ENCODE data around the gene ZBTB6.
"Not testable (repeated sequence)": the region's sequence is repeated elsewhere in the genome, so short reads cannot be mapped to it uniquely, and the experiment has no call there.

ZBTB6 gene

DNA sequence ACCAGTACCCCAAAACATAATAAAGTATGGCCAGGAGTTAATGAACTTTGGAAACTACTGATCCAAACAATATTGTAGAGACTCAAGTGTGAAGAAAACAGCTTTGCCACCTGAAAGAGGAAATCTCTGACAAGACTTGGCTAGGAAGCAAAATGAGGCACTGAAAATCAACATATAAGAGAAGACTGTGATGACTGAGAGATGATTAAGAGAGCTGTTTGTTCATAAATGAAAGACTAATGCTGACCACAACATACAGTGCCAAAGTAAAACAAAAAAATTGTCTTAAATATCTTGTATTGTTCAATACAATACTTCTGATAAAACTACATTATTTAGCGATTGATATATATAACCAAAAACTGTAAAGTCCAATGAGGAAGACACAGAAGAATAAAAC is 15.2 kb downstream of the ZBTB6 start:
- no peak overlapping the region for H3K4me3 ChIP-seq (ENCODE audit: severe bottlenecking)
- ATAC-seq (ENCODE audit: low read depth) = peak; percentile 61; the same call in 1 of the 3 replicates
- H3K9me3 ChIP-seq (ENCODE audit: severe bottlenecking) = no peaks in the 10 kb centered on the region
- peak overlapping the region; percentile 38 for H3K27ac ChIP-seq (ENCODE audit: poor library complexity, severe bottlenecking)
- peaks cover 75% of the 10 kb centered on the region for H3K36me3 ChIP-seq (ENCODE audit: low read depth)
- H3K27me3 ChIP-seq (ENCODE audit: insufficient read depth, poor library complexity, severe bottlenecking) = no peaks in the 10 kb centered on the region
- peaks cover 32% of the 10 kb centered on the region for H3K4me1 ChIP-seq (ENCODE audit: insufficient read depth, poor library complexity, severe bottlenecking)
- TF ChIP-seq, protein P1, sequence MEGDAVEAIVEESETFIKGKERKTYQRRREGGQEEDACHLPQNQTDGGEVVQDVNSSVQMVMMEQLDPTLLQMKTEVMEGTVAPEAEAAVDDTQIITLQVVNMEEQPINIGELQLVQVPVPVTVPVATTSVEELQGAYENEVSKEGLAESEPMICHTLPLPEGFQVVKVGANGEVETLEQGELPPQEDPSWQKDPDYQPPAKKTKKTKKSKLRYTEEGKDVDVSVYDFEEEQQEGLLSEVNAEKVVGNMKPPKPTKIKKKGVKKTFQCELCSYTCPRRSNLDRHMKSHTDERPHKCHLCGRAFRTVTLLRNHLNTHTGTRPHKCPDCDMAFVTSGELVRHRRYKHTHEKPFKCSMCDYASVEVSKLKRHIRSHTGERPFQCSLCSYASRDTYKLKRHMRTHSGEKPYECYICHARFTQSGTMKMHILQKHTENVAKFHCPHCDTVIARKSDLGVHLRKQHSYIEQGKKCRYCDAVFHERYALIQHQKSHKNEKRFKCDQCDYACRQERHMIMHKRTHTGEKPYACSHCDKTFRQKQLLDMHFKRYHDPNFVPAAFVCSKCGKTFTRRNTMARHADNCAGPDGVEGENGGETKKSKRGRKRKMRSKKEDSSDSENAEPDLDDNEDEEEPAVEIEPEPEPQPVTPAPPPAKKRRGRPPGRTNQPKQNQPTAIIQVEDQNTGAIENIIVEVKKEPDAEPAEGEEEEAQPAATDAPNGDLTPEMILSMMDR (IDR thresholded peaks at IDR 0.05; ENCODE audit: poor library complexity, severe bottlenecking) = no peak
- DNase-seq (ENCODE audit: low spot score) = no peak

DNA sequence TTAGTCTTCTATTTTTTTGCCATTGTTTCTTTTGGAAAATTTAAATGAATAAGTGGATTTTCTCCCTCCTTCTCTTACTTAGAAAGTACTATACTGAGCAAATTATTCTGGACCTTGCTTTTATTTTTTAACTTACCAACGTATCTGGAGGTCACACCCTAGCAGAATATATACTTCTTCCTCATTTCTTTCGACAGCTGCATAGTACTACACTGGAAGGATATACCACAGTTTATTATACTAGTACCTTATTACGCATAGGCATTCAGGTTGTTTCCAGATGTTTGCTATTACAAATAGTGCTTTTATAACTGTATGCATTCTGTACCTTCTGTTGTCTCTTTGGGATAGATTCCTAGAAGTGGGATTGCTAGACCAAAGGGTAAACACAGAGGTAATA is 24.6 kb downstream of the ZBTB6 start:
- no peaks in the 10 kb centered on the region for H3K9me3 ChIP-seq (ENCODE audit: severe bottlenecking)
- H3K27ac ChIP-seq (ENCODE audit: poor library complexity, severe bottlenecking) = no peak overlapping the region
- no peaks in the 10 kb centered on the region for H3K4me1 ChIP-seq (ENCODE audit: insufficient read depth, poor library complexity, severe bottlenecking)
- no peak for DNase-seq (ENCODE audit: low spot score)
- no peaks in the 10 kb centered on the region for H3K27me3 ChIP-seq (ENCODE audit: insufficient read depth, poor library complexity, severe bottlenecking)
- H3K4me3 ChIP-seq (ENCODE audit: severe bottlenecking) = no peak overlapping the region
- no peak for ATAC-seq (ENCODE audit: low read depth)
- TF ChIP-seq, protein P1 (IDR thresholded peaks at IDR 0.05; ENCODE audit: poor library complexity, severe bottlenecking) = no peak
- H3K36me3 ChIP-seq (ENCODE audit: low read depth) = peaks cover 96% of the 10 kb centered on the region

DNA sequence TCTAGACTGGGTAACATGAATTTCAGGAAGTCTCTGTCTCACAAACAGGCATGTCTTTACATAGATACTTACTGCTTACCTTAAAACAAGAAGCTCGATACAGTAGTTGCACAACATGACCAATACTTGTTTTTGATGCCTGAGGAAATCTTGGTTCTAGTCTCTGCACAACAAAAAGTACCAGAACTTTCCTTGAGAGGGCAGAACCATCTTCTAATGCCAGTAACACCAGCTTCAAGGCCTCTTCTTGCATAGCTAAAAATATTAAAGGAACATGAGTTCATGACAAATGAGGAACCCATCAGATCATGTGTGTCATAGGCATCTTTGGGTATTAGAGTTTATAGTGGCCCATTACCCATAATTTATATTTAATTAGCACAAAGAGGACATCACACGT is 30.0 kb downstream of the ZBTB6 start:
- DNase-seq (ENCODE audit: low spot score) = no peak
- Histone ChIP-seq H3K36me3 (ENCODE audit: low read depth) (peaks cover 93% of the 10 kb centered on the region), H3K27me3 (ENCODE audit: insufficient read depth, poor library complexity, severe bottlenecking) (no peaks in the 10 kb centered on the region), H3K9me3 (ENCODE audit: severe bottlenecking) (no peaks in the 10 kb centered on the region), H3K27ac (ENCODE audit: poor library complexity, severe bottlenecking) (no peak overlapping the region), H3K4me3 (ENCODE audit: severe bottlenecking) (no peak overlapping the region), H3K4me1 (ENCODE audit: insufficient read depth, poor library complexity, severe bottlenecking) (no peaks in the 10 kb centered on the region)
- TF ChIP-seq, protein P1 (IDR thresholded peaks at IDR 0.05; ENCODE audit: poor library complexity, severe bottlenecking) = no peak
- no peak for ATAC-seq (ENCODE audit: low read depth)

DNA sequence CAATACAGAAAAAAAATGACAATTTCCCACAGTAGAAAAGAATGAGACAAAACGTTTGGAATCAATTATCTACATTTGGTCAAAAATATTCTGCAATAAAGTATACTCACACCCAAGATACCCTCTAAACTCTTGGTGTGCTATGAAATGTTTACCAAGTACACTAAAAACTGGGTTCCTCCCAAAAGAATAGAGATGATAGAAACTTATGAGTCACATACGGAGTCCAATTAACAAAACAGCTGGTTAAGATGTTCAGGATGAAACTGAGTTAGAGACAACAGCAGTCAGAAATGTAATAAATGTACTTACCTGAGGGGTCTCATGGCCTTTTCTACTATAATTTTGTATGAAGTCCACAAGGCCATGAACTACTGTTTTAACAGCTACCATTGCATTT is 33.7 kb downstream of the ZBTB6 start:
- no peak for DNase-seq (ENCODE audit: low spot score)
- TF ChIP-seq, protein P1 (IDR thresholded peaks at IDR 0.05; ENCODE audit: poor library complexity, severe bottlenecking) = no peak
- H3K4me3 ChIP-seq (ENCODE audit: severe bottlenecking) = no peak overlapping the region
- no peak for ATAC-seq (ENCODE audit: low read depth)
- H3K27ac ChIP-seq (ENCODE audit: poor library complexity, severe bottlenecking) = no peak overlapping the region
- H3K27me3 ChIP-seq (ENCODE audit: insufficient read depth, poor library complexity, severe bottlenecking) = no peaks in the 10 kb centered on the region
- peaks cover 97% of the 10 kb centered on the region for H3K36me3 ChIP-seq (ENCODE audit: low read depth)
- H3K4me1 ChIP-seq (ENCODE audit: insufficient read depth, poor library complexity, severe bottlenecking) = no peaks in the 10 kb centered on the region
- no peaks in the 10 kb centered on the region for H3K9me3 ChIP-seq (ENCODE audit: severe bottlenecking)

DNA sequence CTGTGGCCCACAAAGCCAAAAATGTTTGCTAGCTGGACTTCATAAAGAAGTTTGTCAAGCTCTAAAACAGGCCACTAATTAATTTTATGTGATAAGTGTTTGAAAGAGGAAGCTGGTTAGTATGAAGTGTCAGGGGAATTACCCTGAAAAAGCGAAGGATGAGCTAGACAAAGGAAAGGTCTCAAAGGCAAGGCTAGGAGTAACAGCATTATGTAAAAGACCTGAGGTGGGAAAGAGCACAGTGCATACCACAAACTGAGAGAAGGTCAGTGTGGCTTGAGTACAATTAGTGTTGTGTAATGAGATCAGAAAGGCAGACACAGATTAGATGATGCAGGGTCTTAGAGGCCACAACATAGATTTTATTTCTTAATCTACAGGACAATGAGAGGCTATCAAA is 37.6 kb downstream of the ZBTB6 start:
- no peaks in the 10 kb centered on the region for H3K9me3 ChIP-seq (ENCODE audit: severe bottlenecking)
- peaks cover 88% of the 10 kb centered on the region for H3K36me3 ChIP-seq (ENCODE audit: low read depth)
- no peak overlapping the region for H3K4me3 ChIP-seq (ENCODE audit: severe bottlenecking)
- ATAC-seq (ENCODE audit: low read depth) (no peak), DNase-seq (ENCODE audit: low spot score) (no peak)
- TF ChIP-seq, protein P1 (IDR thresholded peaks at IDR 0.05; ENCODE audit: poor library complexity, severe bottlenecking) = no peak
- no peak overlapping the region for H3K27ac ChIP-seq (ENCODE audit: poor library complexity, severe bottlenecking)
- no peaks in the 10 kb centered on the region for H3K27me3 ChIP-seq (ENCODE audit: insufficient read depth, poor library complexity, severe bottlenecking)
- H3K4me1 ChIP-seq (ENCODE audit: insufficient read depth, poor library complexity, severe bottlenecking) = no peaks in the 10 kb centered on the region

DNA sequence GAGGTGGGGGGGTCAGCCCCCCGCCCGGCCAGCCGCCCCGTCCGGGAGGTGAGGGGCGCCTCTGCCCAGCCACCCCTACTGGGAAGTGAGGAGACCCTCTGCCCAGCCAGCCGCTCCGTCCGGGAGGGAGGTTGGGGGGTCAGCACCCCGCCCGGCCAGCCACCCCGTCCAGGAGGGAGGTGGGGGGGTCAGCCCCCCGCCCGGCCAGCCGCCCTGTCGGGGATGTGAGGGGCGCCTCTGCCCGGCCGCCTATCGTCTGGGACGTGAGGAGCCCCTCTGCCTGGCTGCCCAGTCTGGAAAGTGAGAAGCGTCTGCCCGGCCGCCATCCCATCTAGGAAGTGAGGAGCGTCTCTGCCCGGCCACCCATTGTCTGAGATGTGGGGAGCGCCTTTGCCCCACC is 45.8 kb downstream of the ZBTB6 start:
- H3K4me3 ChIP-seq (ENCODE audit: severe bottlenecking); H3K4me1 ChIP-seq (ENCODE audit: insufficient read depth, poor library complexity, severe bottlenecking); H3K27ac ChIP-seq (ENCODE audit: poor library complexity, severe bottlenecking); H3K27me3 ChIP-seq (ENCODE audit: insufficient read depth, poor library complexity, severe bottlenecking); DNase-seq (ENCODE audit: low spot score); H3K9me3 ChIP-seq (ENCODE audit: severe bottlenecking); ATAC-seq (ENCODE audit: low read depth): not testable (repeated sequence)
- peaks cover 44% of the 10 kb centered on the region for H3K36me3 ChIP-seq (ENCODE audit: low read depth)
